Tibial artery (tissue), 4 donors: Measurements from ENCODE around the gene FHAD1.

ENCODE experiments used
- DNase-seq, 2 donors: peaks; one replicate each; pipeline ENCODE4 v3.0.0-alpha.2; 2019
- H3K27ac ChIP-seq, 2 donors: fragments of 200-600 bp; sonication (generic) in 1 of 2; 1 replicate in 1 of 2; 2 replicates in 1 of 2; pipeline ENCODE4 v1.5.1; 2018 to 2019; ENCODE audit warnings: mild to moderate bottlenecking in 1 of 2
- H3K27me3 ChIP-seq, 2 donors: fragments of 200-600 bp; sonication (generic) in 1 of 2; one replicate each; pipeline versions ENCODE4 v1.5.1 to v1.6.0; 2016 to 2019
- H3K36me3 ChIP-seq, 3 donors: fragments of 200-600 bp; sonication (generic) in 2 of 3; one replicate each; pipeline ENCODE4 v1.5.1; 2016 to 2019; ENCODE audit warnings: mild to moderate bottlenecking in 2 of 3
- H3K4me1 ChIP-seq, 4 donors: fragments of 200-600 bp; sonication (generic) in 2 of 4; 1 replicate in 3 of 4; 2 replicates in 1 of 4; pipeline ENCODE4 v1.5.1; 2016 to 2019
- H3K4me3 ChIP-seq, 2 donors: fragments of 200-600 bp; sonication (generic) in 1 of 2; 1 replicate in 1 of 2; 2 replicates in 1 of 2; pipeline ENCODE4 v1.5.1; 2018 to 2019; ENCODE audit warnings: mild to moderate bottlenecking in 2 of 2
- H3K9me3 ChIP-seq, 3 donors: fragments of 200-600 bp; sonication (generic) in 1 of 3; one replicate each; pipeline ENCODE4 v1.5.1; 2016 to 2019
- CTCF ChIP-seq, 2 experiments: fragments of 200-600 bp in 1 of 2; fragments of 450-650 bp in 1 of 2; IDR thresholded peaks; one replicate each; pipeline ENCODE4 v1.5.1; 2017 to 2019; ENCODE audit warnings: antibody characterized with exemption in 2 of 2, mild to moderate bottlenecking in 1 of 2, moderate library complexity in 1 of 2
- intact Hi-C: fragments of 100-400 bp; cut with DNase I; formaldehyde crosslinking; loops from one replicate; pipeline ENCODE4 v1.15.0; 2023; ENCODE audit warnings: low total_unique reads

FHAD1 gene

DNA sequence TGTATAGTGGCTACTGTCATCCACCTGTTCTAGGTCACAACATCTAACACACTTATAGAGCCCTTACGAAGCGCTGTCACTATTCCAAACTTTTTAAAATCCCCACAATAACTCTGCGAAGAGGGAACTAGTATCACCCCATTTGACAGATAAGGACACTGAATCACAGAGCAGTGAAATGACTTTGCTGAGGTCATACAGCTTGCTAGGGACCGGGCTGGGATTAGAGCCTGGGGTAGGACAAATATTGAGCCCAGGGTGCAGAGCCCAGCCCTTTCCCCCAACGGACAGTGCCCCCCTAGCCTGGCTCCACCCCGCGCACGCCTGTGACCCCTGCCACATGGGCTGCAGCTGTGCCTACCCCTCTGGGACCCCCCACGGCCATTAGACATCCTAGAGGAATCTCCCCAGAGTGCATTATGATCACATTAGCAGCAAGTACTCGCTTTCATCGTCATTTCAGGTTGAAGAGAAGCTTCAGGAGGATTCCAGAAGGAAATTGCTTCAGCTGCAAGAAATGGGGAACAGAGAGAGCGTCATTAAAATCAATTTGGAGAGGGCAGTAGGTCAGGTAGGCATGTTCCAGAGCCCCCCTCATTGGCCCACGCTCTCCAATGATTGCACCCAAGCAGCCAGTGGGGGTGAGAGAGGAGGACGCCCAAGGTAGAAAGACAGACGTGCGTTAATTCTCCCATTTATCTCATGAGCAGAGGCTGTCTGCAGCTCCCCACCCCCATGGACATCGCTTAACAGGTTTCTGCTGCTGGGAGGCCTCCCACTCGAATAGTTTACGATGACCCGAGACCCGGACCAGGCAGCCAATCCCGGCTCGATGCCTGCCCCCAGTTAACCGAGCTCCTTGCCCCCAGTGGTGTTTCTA is 77.2 kb downstream of the FHAD1 start:
- Histone ChIP-seq H3K27ac (no peak overlapping the region), H3K4me1 (peaks cover 0 to 17% (median 15%) of the 10 kb centered on the region in 4 donors)
- intact Hi-C loops, result loop anchor here (2.0 kb wide), 1 partner anchor 105 kb away; no protein-coding TSS in a partner anchor

DNA sequence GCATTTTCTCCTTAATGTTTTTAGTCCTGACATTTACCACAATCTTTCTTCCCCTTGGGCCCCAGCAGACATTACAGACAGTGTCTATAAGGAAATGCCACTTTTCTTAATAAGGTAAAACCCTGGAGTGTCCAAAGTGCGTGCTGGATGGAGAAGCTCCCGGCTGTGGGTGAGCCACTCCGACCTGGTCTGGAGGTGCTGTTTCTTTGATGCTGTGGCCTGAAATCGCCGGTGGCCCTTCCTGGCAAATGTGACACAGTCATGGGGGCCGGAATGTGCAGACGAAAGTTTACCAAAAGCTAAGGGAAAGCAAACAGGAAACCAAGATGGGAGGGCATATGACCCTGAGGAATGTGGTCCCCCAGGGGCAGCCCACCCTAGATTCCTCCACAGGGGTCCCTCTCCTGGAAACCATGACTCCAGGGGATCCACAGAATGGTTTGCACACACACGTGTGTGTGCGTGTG is 77.9 kb downstream of the FHAD1 start:
- Histone ChIP-seq H3K4me3 (no peak overlapping the region), H3K27me3 (peaks cover 0 to 28% of the 10 kb centered on the region in 2 donors), H3K27ac (no peak overlapping the region), H3K9me3 (peaks cover 0 to 2% (median 0%) of the 10 kb centered on the region in 3 donors), H3K36me3 (no peaks in the 10 kb centered on the region), H3K4me1 (peaks cover 0 to 22% (median 18%) of the 10 kb centered on the region in 4 donors)
- DNase-seq, result no peak
- intact Hi-C loops, result loop anchor here (2.0 to 5.0 kb wide), 2 partner anchors 87 to 104 kb away; no protein-coding TSS in a partner anchor
- no peak for TF ChIP-seq CTCF (IDR thresholded peaks at IDR 0.05)

More for the DNA sequence above, 77.2 kb downstream of the FHAD1 start:
- peaks cover 0 to 2% (median 0%) of the 10 kb centered on the region in 3 donors for H3K9me3 ChIP-seq
- DNase-seq, result no peak
- no peak for TF ChIP-seq CTCF (IDR thresholded peaks at IDR 0.05)
- H3K36me3 ChIP-seq, result no peaks in the 10 kb centered on the region
- H3K4me3 ChIP-seq, result no peak overlapping the region
- peaks cover 0 to 28% of the 10 kb centered on the region in 2 donors for H3K27me3 ChIP-seq

DNA sequence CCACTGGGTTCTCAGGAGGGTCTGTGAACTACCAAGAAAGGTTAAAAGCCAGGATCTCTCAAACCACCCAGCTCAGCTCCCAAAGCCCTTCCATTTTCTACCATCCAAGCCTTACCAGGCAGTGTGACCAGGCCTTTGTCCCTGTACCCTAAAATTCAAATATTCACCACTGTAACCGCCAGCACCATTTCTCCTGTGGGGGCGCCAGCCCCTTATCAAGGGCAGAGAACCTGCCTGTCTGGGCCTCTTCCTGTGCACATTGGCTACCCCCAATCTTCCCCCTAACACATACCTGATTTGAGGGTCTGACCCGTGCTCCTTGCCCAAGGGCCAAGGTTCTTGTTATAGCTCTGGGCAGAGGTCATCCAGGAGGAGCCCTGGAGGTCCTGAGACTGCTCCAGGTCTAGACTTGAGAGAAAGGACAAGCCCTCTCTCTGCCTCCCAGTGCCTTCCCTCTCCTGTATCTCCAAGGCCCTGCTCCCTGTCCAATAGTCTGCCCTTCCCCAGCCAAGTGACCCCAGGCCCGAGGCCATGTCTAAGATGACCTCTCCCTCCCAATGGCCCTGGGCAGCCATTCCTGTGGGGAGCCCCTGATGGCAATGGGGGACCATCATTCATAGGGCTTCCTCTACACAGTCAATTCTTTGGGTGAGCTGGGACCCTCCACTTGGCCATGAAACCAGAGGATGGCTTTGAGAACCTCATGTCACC is 78.5 kb downstream of the FHAD1 start:
- Histone ChIP-seq H3K4me1 (peaks cover 0 to 22% (median 18%) of the 10 kb centered on the region in 4 donors), H3K27me3 (peaks cover 0 to 28% of the 10 kb centered on the region in 2 donors), H3K4me3 (no peak overlapping the region), H3K9me3 (no peaks in the 10 kb centered on the region), H3K27ac (no peak overlapping the region), H3K36me3 (no peaks in the 10 kb centered on the region)
- intact Hi-C loops, result loop anchor here (2.0 to 5.0 kb wide), 2 partner anchors 87 to 103 kb away; no protein-coding TSS in a partner anchor
- DNase-seq, result no peak
- TF ChIP-seq CTCF (IDR thresholded peaks at IDR 0.05), result no peak

DNA sequence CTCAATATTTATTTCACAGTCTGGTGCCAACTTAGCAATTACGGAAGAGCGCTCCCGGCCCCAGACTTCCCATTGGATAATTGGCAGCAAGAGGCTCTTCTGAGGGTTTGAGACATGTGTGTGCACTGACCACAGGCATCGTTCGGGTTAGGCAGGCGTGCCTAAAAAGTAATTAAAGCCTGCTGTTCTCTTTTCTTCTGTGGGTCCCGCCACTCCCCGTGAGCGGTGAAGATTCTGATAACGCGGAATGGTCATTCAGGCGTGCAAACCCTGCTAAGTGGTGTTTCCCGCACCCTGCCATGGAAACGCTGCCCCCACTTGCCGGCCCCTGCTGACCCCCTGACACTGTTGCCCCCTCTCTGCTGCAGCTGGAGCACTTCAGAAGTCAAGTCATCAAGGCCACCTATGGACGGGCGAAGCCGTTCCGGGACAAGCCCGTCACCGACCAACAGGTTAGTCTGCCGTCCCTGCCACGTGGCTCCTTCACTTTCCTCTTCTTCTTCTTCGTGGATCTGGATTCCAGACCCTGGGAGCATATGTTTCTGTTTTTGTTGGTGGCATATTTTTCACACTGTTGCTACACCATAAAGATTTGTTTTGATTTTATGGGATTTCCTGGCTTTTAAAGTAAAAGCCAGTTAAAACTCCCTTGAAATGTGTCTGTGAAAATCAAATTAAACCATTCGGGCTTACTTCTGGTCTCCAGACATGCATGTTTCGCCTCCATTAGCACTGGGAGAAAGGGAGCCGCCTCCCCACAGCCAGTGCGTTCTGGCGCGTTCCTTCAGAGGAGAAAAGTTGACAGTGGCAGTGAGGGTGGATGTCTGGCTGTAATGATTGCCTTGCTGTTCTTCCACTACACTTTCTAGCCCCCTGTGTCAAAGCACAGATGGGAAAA is 79.9 kb downstream of the FHAD1 start:
- Histone ChIP-seq H3K9me3 (no peaks in the 10 kb centered on the region), H3K36me3 (no peaks in the 10 kb centered on the region), H3K4me3 (no peak overlapping the region), H3K27me3 (peaks cover 0 to 28% of the 10 kb centered on the region in 2 donors), H3K27ac (no peak overlapping the region), H3K4me1 (peaks cover 0 to 22% (median 18%) of the 10 kb centered on the region in 4 donors)
- no peak for DNase-seq
- intact Hi-C loops, result loop anchor here (5.0 kb wide), 1 partner anchor 85 kb away; no protein-coding TSS in a partner anchor
- TF ChIP-seq CTCF (IDR thresholded peaks at IDR 0.05), result no peak
